Fibroblast of villous mesenchyme (primary cell): ENCODE results near the gene CEBPG. TPM values are rescaled to one million over a fixed set of nuclear protein-coding genes. Genes with fewer than 3 reads are reported as not detected.

ENCODE experiments used
- DNase-seq: peaks from one replicate; pipeline ENCODE4 v3.0.0-alpha.2; 2010; ENCODE audit warnings: low read depth
- H3K4me3 ChIP-seq: 2 replicates; pipeline ENCODE4 v1.5.1; 2011; ENCODE audit warnings: low read depth, mild to moderate bottlenecking, low read length
- CTCF ChIP-seq: IDR thresholded peaks from 2 replicates; pipeline ENCODE4 v1.5.1; 2012; ENCODE audit warnings: low read depth, mild to moderate bottlenecking, low read length; ENCODE audit not compliant: insufficient read depth
- total RNA-seq: library from RNA; depleted of rRNA; stranded (reverse); fragments of >200 nt; gene quantifications from 2 replicates; pipeline ENCODE4 v1.2.3, GENCODE V29; 2012

Gene CEBPG
- total RNA-seq, 1 donor: 22.0 TPM

DNA sequence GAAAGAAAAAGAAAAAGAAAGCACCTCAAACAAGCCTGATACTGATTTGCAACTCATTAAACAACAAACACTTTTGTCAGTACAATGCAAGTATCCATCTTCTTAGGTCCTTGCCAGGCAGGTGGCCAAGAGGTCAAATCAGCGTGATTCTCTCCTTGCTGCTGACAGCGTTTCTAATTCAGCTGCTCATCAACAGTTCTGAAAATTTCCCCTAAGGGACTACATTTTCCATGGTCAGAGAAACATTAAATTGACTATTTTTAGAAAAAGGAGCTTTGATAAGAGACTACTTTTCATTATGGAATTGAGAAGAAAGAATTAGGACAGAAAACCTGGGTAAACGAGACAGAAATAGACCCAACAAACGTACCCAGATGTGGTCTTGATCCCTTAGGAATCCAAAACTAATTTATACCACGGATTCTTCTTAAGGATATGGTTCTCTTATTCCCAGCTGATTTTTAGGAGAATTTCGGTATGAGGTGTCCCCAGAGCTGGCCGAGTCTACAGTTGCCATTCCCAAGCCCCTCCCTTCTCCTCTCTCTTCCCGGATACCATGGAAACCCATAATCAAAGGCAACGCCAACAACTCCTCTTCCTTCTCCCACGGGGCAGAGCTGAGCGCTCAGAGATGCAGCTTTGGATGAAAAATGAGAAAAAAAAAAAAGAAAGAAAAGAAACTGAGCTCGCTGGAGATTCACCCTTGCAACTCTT lies 29.5 kb upstream of the CEBPG start:
- DNase-seq: no peak

DNA sequence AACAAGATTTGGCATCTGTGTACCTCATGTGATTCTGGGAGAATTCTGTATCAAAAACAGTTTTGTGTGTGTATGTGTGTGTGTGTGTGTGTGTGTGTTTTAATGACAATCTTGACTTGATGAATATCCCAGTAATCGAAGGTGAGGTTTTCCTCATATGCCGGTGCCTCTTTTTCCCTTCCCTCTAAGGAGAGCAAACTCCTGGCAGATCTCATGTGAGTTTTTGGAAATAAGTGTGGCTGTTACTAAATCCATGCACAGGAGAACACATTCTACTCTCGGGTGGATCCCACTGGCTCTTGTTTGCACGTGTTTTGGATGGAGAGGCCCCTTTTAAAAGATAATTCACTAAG lies 29.0 kb upstream of the CEBPG start:
- no peak overlapping the region for H3K4me3 ChIP-seq
- DNase-seq: no peak
- no peak for TF ChIP-seq CTCF

More for the DNA sequence above, 29.5 kb upstream of the CEBPG start:
- TF ChIP-seq CTCF: no peak
- H3K4me3 ChIP-seq: no peak overlapping the region

DNA sequence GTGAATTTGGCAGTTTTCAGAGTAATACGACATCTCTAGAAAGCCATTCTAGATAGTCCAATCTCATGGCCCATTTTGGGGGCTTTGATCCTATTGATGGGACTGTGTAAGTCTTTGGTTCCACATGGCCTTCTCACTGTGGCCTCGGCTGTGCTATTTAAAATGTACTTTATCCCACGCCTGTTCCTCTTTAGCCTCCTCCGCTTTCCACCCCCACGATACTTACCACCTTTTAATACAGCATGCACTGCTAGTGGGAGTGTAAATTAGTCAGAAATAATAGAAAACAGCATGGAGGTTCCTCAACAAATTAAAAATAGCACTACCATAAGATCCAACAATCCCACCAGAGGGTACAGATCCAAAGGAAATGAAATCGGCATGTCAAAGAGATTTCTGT lies 28.3 kb upstream of the CEBPG start:
- TF ChIP-seq CTCF: no peak
- DNase-seq: no peak

DNA sequence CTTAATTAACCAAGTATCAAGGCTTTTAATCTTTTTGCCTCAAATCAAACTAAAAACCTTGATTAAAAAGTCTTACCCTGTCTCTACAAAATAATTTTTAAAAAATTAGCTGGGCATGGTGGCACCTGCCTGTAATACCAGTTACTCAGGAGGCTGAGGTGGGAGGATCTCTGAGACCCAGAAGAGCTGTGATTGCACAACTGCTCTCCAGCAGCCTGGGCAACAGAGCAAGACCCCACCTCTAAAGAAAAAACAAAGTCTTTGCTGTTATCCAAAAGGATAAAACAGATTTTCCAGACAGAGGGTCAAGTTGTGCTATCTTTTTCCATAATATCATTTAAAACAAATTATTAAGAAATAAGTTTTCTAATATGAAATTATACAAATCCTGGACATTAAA lies 26.8 kb upstream of the CEBPG start:
- TF ChIP-seq CTCF: no peak
- DNase-seq: no peak
- H3K4me3 ChIP-seq: no peak overlapping the region

More for the DNA sequence above, 28.3 kb upstream of the CEBPG start:
- H3K4me3 ChIP-seq: no peak overlapping the region

GRCh38 chr19:33347300-33347699 lies 26.2 kb upstream of the CEBPG start:
- H3K4me3 ChIP-seq: no peak overlapping the region
- TF ChIP-seq CTCF: no peak
- DNase-seq: no peak

GRCh38 chr19:33348301-33349010 lies 25.1 kb upstream of the CEBPG start:
- TF ChIP-seq CTCF: no peak
- DNase-seq: peak; percentile 41
- H3K4me3 ChIP-seq: no peak overlapping the region
